HCT116 (cell line): ENCODE data around the gene RXFP1. TPM values are rescaled to one million over a fixed set of nuclear protein-coding genes. Genes with fewer than 3 reads are reported as not detected.

ENCODE experiments used
- ATAC-seq: fragments of 200-7000 bp; cut with Tn5 transposase; 2 replicates; pipeline ENCODE4 v1.9.1; 2020; ENCODE audit warnings: mild to moderate bottlenecking, moderate library complexity
- BruUV-seq: library from RNA; stranded (reverse); fragments of 400-500 nt; replicated peaks from 2 replicates; lab custom pipeline; 2021; lab: Mats Ljungman, UMichigan
- CTCF ChIA-PET: fragments of 300-600 bp; sonication (Branson Sonifier 250); formaldehyde crosslinking; loops from one replicate; lab custom pipeline; 2021; ENCODE audit warnings: antibody characterized with exemption; lab: Charles Lee
- POLR2A ChIA-PET: fragments of 300-600, 350-600 bp; sonication (Branson Sonifier 250); formaldehyde crosslinking; loops from one replicate; lab custom pipeline; 2021; ENCODE audit warnings: antibody characterized with exemption; lab: Charles Lee
- RAD21 ChIA-PET, 2 experiments: fragments of 300-600 bp; sonication (Branson Sonifier 250); formaldehyde crosslinking; loops; one replicate each; lab custom pipeline; 2023; ENCODE audit warnings: low total read pairs in 2 of 2; ENCODE audit not compliant: uncharacterized antibody in 2 of 2, unreplicated experiment in 2 of 2, low non-redundant PET in 1 of 2; lab: Charles Lee
- DNase-seq: peaks from one replicate; pipeline ENCODE4 v3.0.0-alpha.2; 2010; ENCODE audit warnings: low read depth, low spot score
- H2AFZ ChIP-seq: fragments of 200-600 bp; shearing (Covaris generic), sonication (generic); 2 replicates; pipeline ENCODE4 v1.6.1; 2017; ENCODE audit warnings: low read depth, mixed run types, mixed read lengths, antibody characterized with exemption, low read length; ENCODE audit not compliant: poor library complexity, severe bottlenecking
- H3K27ac ChIP-seq: 2 replicates; pipeline ENCODE4 v1.5.1; 2012; ENCODE audit warnings: low read depth, low read length
- H3K27me3 ChIP-seq: fragments of 200-600 bp; sonication (generic); 2 replicates; pipeline ENCODE4 v1.6.1; 2016; ENCODE audit warnings: mixed run types, low read length, mixed read lengths; ENCODE audit not compliant: insufficient read depth
- H3K36me3 ChIP-seq, 2 experiments: fragments of 200-500 bp in 1 of 2; fragments of 200-600 bp in 1 of 2; sonication (Bioruptor generic) in 1 of 2; sonication (generic) in 1 of 2; 2 replicates each; pipeline versions ENCODE4 v1.5.1 to v1.6.1; 2014 to 2016; ENCODE audit warnings: low read length in 2 of 2, inconsistent platforms in 1 of 2, mixed read lengths in 1 of 2, mixed run types in 1 of 2; ENCODE audit not compliant: insufficient read depth in 2 of 2, control insufficient read depth in 1 of 2
- H3K4me1 ChIP-seq, 2 experiments: fragments of 200-600 bp in 1 of 2; sonication (generic) in 1 of 2; 2 replicates each; pipeline versions ENCODE4 v1.5.1 to v1.6.1; 2012 to 2017; ENCODE audit warnings: low read length in 2 of 2, inconsistent platforms in 1 of 2, mild to moderate bottlenecking in 1 of 2, mixed read lengths in 1 of 2, mixed run types in 1 of 2, moderate library complexity in 1 of 2; ENCODE audit not compliant: insufficient read depth in 2 of 2, control insufficient read depth in 1 of 2
- H3K4me2 ChIP-seq: fragments of 200-600 bp; sonication (generic); 2 replicates; pipeline ENCODE4 v1.6.1; 2017; ENCODE audit warnings: mixed run types, low read length, mixed read lengths
- H3K4me3 ChIP-seq, 2 experiments: fragments of 200-600 bp in 1 of 2; sonication (generic) in 1 of 2; replicated peaks in 1 of 2; 2 replicates each; pipeline ENCODE4 v1.5.1; 2011 to 2016; ENCODE audit warnings: low read length in 2 of 2, control low read depth in 1 of 2, low read depth in 1 of 2, mild to moderate bottlenecking in 1 of 2, mixed read lengths in 1 of 2, mixed run types in 1 of 2
- H3K79me2 ChIP-seq: fragments of 200-600 bp; sonication (generic); 2 replicates; pipeline ENCODE4 v1.6.1; 2017; ENCODE audit warnings: mild to moderate bottlenecking, mixed run types, low read length, moderate library complexity, mixed read lengths; ENCODE audit not compliant: insufficient read depth
- H3K9ac ChIP-seq: fragments of 200-600 bp; sonication (generic); 2 replicates; pipeline ENCODE4 v1.6.1; 2016; ENCODE audit warnings: low read length, mixed read lengths
- H3K9me2 ChIP-seq: fragments of 200-600 bp; sonication (generic), shearing (Covaris generic); 2 replicates; pipeline ENCODE4 v1.6.1; 2017; ENCODE audit warnings: mixed run types, mild to moderate bottlenecking, moderate library complexity; ENCODE audit not compliant: insufficient read depth
- H3K9me3 ChIP-seq, 2 experiments: fragments of 200-500 bp in 1 of 2; fragments of 200-600 bp in 1 of 2; sonication (Bioruptor generic) in 1 of 2; sonication (generic) in 1 of 2; 2 replicates each; pipeline ENCODE4 v1.6.1; 2014 to 2017; ENCODE audit warnings: low read length in 2 of 2, mixed read lengths in 2 of 2, inconsistent platforms in 1 of 2, low read depth in 1 of 2, mild to moderate bottlenecking in 1 of 2, mixed run types in 1 of 2, moderate library complexity in 1 of 2; ENCODE audit not compliant: control insufficient read depth in 1 of 2, insufficient read depth in 1 of 2
- H4K20me1 ChIP-seq: fragments of 200-600 bp; sonication (generic), shearing (Covaris generic); 2 replicates; pipeline ENCODE4 v1.6.1; 2017; ENCODE audit warnings: mixed run types, mild to moderate bottlenecking, moderate library complexity; ENCODE audit not compliant: insufficient read depth
- CEBPB ChIP-seq: IDR thresholded peaks from 2 replicates; pipeline ENCODE4 v1.6.1; 2012; ENCODE audit warnings: low read depth
- EGR1 ChIP-seq: IDR thresholded peaks from 2 replicates; pipeline ENCODE4 v1.6.1; 2012; ENCODE audit warnings: low read depth
- ELF1 ChIP-seq: IDR thresholded peaks from 2 replicates; pipeline ENCODE4 v1.6.1; 2012; ENCODE audit warnings: low read depth, borderline replicate concordance
- EZH2 ChIP-seq: fragments of 200-600 bp; sonication (generic); IDR thresholded peaks from 2 replicates; pipeline ENCODE4 v1.6.1; 2017; ENCODE audit warnings: antibody characterized with exemption, mixed run types
- EZH2phosphoT487 ChIP-seq: fragments of 200-600 bp; IDR thresholded peaks from 2 replicates; pipeline ENCODE4 v1.6.1; 2018; ENCODE audit warnings: antibody characterized with exemption, borderline replicate concordance
- POLR2A ChIP-seq: IDR thresholded peaks from 2 replicates; pipeline ENCODE4 v1.7.0; 2011; ENCODE audit warnings: borderline replicate concordance; ENCODE audit not compliant: insufficient read depth, insufficient read length; ENCODE audit errors: extremely low read depth
- POLR2AphosphoS5 ChIP-seq: IDR thresholded peaks from 2 replicates; pipeline ENCODE4 v1.6.1; 2011; ENCODE audit warnings: mild to moderate bottlenecking, low read depth, low read length, moderate library complexity
- RAD21 ChIP-seq: IDR thresholded peaks from 2 replicates; pipeline ENCODE4 v1.6.1; 2012; ENCODE audit warnings: low read depth, mild to moderate bottlenecking
- SIN3A ChIP-seq: IDR thresholded peaks from 2 replicates; pipeline ENCODE4 v1.6.1; 2012; ENCODE audit warnings: low read depth
- SP1 ChIP-seq: IDR thresholded peaks from 2 replicates; pipeline ENCODE4 v1.6.1; 2012; ENCODE audit warnings: low read depth
- SRF ChIP-seq: IDR thresholded peaks from 2 replicates; pipeline ENCODE4 v1.6.1; 2012; ENCODE audit warnings: low read depth
- TCF7L2 ChIP-seq: IDR thresholded peaks from 2 replicates; pipeline ENCODE4 v1.7.0; 2011; ENCODE audit warnings: borderline replicate concordance, inconsistent platforms; ENCODE audit not compliant: insufficient read depth, insufficient read length; ENCODE audit errors: extremely low read depth
- YY1 ChIP-seq: IDR thresholded peaks from 2 replicates; pipeline ENCODE4 v1.6.1; 2011; ENCODE audit warnings: low read length, low read depth, moderate library complexity, mild to moderate bottlenecking; ENCODE audit not compliant: insufficient replicate concordance; ENCODE audit errors: extremely low read depth
- ZFX ChIP-seq: fragments of 450-650 bp; IDR thresholded peaks from 2 replicates; pipeline ENCODE4 v1.6.1; 2017
- intact Hi-C: fragments of 100-400 bp; cut with micrococcal nuclease; formaldehyde crosslinking; loops from 2 replicates; pipeline ENCODE4 v1.10.0; 2022
- total RNA-seq: library from RNA; stranded (reverse); gene quantifications from one replicate; pipeline ENCODE4 v1.2.1, GENCODE V29; 2021; ENCODE audit not compliant: unreplicated experiment
- TF ChIP-seq, protein P1 (sequence below): IDR thresholded peaks from 2 replicates; pipeline ENCODE4 v1.6.1; 2012; ENCODE audit warnings: low read depth
- TF ChIP-seq, protein P2 (sequence below): IDR thresholded peaks from 2 replicates; pipeline ENCODE4 v1.6.1; 2012
- TF ChIP-seq, protein P3 (sequence below): IDR thresholded peaks from 2 replicates; pipeline ENCODE4 v1.6.1; 2011; ENCODE audit warnings: mild to moderate bottlenecking, low read length, moderate library complexity; ENCODE audit not compliant: insufficient replicate concordance; ENCODE audit errors: extremely low read depth
- TF ChIP-seq, protein P4 (sequence below): IDR thresholded peaks from 2 replicates; pipeline ENCODE4 v1.6.1; 2012

Gene RXFP1
- total RNA-seq, 1 experiment from 2014 or later, result not detected

DNA sequence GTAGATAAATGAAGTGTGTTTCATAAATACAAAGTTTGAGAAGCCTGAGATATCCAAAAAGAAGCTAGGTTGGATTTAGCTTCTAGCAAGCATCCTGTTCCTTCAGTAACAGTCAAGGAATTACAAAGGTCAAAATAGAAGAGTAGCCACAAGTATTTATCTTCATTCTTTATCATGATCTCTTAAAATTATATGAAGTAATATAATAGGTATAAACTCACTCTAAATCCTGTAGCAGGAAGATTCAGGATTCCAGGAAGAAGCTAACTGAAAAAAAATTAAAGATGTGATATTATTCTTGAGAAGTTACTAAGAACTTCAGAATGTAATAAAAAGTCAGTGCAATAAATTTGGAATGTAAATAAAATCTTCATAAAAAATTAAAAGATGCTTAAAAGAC is 31.1 kb upstream of the RXFP1 start:
- ChIA-PET RAD21 (no interaction called here), CTCF (no interaction called here)

More for the DNA sequence above, 31.1 kb upstream of the RXFP1 start:
- BruUV-seq, result no TSS peak
- no peaks in the 10 kb centered on the region for H3K4me1 ChIP-seq
- no peaks in the 10 kb centered on the region for H3K9me3 ChIP-seq
- no peaks in the 10 kb centered on the region for H4K20me1 ChIP-seq
- TF ChIP-seq EZH2phosphoT487 (no peak), ELF1 (no peak), CEBPB (no peak), SIN3A (no peak), SRF (no peak), EGR1 (no peak), POLR2A (no peak), TCF7L2 (no peak), SP1 (no peak), EZH2 (no peak), POLR2AphosphoS5 (no peak), YY1 (no peak), RAD21 (no peak), ZFX (no peak)
- TF ChIP-seq, protein P1, sequence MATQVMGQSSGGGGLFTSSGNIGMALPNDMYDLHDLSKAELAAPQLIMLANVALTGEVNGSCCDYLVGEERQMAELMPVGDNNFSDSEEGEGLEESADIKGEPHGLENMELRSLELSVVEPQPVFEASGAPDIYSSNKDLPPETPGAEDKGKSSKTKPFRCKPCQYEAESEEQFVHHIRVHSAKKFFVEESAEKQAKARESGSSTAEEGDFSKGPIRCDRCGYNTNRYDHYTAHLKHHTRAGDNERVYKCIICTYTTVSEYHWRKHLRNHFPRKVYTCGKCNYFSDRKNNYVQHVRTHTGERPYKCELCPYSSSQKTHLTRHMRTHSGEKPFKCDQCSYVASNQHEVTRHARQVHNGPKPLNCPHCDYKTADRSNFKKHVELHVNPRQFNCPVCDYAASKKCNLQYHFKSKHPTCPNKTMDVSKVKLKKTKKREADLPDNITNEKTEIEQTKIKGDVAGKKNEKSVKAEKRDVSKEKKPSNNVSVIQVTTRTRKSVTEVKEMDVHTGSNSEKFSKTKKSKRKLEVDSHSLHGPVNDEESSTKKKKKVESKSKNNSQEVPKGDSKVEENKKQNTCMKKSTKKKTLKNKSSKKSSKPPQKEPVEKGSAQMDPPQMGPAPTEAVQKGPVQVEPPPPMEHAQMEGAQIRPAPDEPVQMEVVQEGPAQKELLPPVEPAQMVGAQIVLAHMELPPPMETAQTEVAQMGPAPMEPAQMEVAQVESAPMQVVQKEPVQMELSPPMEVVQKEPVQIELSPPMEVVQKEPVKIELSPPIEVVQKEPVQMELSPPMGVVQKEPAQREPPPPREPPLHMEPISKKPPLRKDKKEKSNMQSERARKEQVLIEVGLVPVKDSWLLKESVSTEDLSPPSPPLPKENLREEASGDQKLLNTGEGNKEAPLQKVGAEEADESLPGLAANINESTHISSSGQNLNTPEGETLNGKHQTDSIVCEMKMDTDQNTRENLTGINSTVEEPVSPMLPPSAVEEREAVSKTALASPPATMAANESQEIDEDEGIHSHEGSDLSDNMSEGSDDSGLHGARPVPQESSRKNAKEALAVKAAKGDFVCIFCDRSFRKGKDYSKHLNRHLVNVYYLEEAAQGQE, result no peak
- TF ChIP-seq, protein P2, sequence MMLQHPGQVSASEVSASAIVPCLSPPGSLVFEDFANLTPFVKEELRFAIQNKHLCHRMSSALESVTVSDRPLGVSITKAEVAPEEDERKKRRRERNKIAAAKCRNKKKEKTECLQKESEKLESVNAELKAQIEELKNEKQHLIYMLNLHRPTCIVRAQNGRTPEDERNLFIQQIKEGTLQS, result no peak
- TF ChIP-seq, protein P3, sequence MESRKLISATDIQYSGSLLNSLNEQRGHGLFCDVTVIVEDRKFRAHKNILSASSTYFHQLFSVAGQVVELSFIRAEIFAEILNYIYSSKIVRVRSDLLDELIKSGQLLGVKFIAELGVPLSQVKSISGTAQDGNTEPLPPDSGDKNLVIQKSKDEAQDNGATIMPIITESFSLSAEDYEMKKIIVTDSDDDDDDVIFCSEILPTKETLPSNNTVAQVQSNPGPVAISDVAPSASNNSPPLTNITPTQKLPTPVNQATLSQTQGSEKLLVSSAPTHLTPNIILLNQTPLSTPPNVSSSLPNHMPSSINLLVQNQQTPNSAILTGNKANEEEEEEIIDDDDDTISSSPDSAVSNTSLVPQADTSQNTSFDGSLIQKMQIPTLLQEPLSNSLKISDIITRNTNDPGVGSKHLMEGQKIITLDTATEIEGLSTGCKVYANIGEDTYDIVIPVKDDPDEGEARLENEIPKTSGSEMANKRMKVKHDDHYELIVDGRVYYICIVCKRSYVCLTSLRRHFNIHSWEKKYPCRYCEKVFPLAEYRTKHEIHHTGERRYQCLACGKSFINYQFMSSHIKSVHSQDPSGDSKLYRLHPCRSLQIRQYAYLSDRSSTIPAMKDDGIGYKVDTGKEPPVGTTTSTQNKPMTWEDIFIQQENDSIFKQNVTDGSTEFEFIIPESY, result no peak
- TF ChIP-seq, protein P4, sequence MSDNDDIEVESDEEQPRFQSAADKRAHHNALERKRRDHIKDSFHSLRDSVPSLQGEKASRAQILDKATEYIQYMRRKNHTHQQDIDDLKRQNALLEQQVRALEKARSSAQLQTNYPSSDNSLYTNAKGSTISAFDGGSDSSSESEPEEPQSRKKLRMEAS, result no peak
- TF ChIP-seq, all 23 proteins: peak for 0
- Histone ChIP-seq H3K4me2 (no peak overlapping the region), H3K9me2 (no peaks in the 10 kb centered on the region), H3K27me3 (no peaks in the 10 kb centered on the region), H3K36me3 (no peaks in the 10 kb centered on the region), H3K79me2 (no peaks in the 10 kb centered on the region), H2AFZ (no peak overlapping the region), H3K4me3 (no peak overlapping the region), H3K9ac (no peak overlapping the region), H3K27ac (no peak overlapping the region)
- POLR2A ChIA-PET, result no interaction called here
- intact Hi-C loops, result no loop called here
- DNase-seq (no peak), ATAC-seq (no peak)
